SH-SY5Y (cell line): ENCODE measurements around the gene CBLB.

ENCODE experiments used
- GATA2 ChIP-seq: IDR thresholded peaks from 2 replicates; pipeline ENCODE4 v1.6.1; 2011; ENCODE audit warnings: mild to moderate bottlenecking, low read depth, low read length
- GATA3 ChIP-seq: IDR thresholded peaks from 2 replicates; pipeline ENCODE4 v1.6.1; 2011; ENCODE audit warnings: low read depth, mild to moderate bottlenecking, low read length, moderate library complexity

Gene CBLB

DNA sequence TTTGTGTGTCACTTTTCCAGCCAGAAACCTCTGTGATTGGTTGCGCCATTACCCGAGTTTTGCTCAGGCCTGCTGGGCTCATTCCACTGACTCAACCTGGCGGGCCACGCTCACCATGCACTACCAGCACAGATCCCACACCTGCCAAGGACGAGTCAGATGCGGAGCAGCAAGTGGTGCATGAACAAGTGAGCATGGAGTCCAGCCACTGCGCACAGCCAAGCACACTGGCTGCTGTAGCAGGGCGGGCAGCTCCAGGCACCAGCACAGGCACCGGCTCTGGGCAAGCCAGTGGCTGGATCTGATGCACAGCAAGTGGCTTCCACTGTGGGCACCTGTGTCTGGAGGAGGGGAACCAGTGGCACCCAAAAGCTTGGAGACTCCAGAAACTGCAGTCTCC lies 110.4 kb downstream of the CBLB start:
- TF ChIP-seq GATA2 (no peak), GATA3 (no peak)

- TF ChIP-seq GATA2 (no peak), GATA3 (no peak)
These were observed 113.5 kb downstream of the CBLB start for GRCh38 chr3:105755121-105755886.

- no peak for TF ChIP-seq GATA3
- TF ChIP-seq GATA2, result peak; percentile 59
These were observed 115.9 kb downstream of the CBLB start for GRCh38 chr3:105752791-105753415.

- TF ChIP-seq GATA2 (no peak), GATA3 (no peak)
These were observed 121.1 kb downstream of the CBLB start for GRCh38 chr3:105747696-105748095.

GRCh38 chr3:105747060-105747541 lies 121.7 kb downstream of the CBLB start:
- TF ChIP-seq GATA2 (no peak), GATA3 (no peak)

GRCh38 chr3:105746231-105746996 lies 122.4 kb downstream of the CBLB start:
- TF ChIP-seq GATA2, result no peak

- no peak for TF ChIP-seq GATA3
- TF ChIP-seq GATA2, result no peak
These were observed 123.8 kb downstream of the CBLB start for GRCh38 chr3:105745046-105745445.

- TF ChIP-seq GATA3, result no peak
These were observed 124.6 kb downstream of the CBLB start for GRCh38 chr3:105744202-105744601.

DNA sequence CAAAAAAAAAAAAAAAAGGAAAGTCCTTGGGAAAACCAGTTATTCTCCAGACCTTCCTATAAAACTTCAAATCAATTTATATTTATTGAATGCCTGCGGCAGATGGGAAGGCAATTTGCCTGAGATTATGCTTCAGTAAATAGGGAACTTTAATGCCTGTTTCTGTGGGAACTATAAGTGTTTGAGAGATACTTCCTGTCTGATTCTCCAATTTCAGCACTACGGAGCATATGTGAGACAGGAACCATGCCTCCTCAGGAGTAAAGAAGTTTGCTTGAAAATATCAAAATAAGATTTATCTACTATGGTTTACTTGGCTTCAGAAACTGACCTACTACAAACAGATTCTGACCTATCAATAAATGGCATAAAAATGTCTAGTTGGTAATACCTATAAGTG lies 135.5 kb downstream of the CBLB start:
- no peak for TF ChIP-seq GATA3
- no peak for TF ChIP-seq GATA2

DNA sequence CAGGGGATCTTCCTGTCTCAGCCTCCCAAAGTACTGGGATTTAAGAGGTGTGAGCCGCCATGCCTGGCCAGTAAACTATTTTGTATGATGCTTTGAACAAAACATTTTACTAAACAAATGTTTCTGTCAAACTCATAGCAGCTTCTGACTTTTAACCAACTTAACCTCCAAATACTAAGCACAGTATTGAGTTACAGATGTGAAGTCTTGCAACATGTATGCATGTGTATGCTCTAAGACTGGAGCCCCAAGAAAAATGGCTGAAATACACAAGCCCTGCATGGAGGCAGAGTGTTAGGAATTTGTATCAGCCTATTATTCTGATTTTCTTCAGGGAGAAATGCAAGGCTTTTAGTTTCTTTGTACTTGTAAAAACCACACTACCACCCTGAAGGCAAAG lies 137.1 kb downstream of the CBLB start:
- TF ChIP-seq GATA3, result no peak
- TF ChIP-seq GATA2, result no peak

GRCh38 chr3:105730801-105731354 lies 137.9 kb downstream of the CBLB start:
- no peak for TF ChIP-seq GATA2
- TF ChIP-seq GATA3, result no peak

GRCh38 chr3:105729667-105730066 lies 139.1 kb downstream of the CBLB start:
- TF ChIP-seq GATA3 (no peak), GATA2 (no peak)

DNA sequence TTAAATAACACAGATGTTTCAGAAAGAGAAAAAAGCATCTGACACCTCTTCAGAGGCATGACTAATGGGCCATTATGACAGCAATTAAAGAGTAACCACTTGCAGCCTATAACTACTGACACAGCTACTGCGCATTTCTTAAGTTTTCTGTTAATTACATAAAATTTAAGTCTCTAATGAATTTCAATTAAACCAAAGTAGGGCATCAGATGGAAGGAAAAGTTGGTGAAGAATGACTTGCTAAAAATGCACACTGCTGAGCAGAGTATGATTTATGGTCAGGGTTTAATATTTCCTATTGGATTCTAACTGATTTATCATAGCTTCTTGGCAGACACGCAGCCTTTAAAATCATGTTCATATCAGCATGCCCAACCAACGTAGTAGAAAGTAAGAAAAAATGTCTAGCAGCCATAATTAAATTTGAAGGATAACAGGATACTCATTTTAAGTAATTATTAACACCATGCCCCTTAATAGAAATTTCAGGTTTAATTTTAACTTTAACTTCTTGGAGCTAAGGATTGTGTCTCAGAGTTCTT lies 140.0 kb downstream of the CBLB start:
- TF ChIP-seq GATA3 (no peak), GATA2 (no peak)

DNA sequence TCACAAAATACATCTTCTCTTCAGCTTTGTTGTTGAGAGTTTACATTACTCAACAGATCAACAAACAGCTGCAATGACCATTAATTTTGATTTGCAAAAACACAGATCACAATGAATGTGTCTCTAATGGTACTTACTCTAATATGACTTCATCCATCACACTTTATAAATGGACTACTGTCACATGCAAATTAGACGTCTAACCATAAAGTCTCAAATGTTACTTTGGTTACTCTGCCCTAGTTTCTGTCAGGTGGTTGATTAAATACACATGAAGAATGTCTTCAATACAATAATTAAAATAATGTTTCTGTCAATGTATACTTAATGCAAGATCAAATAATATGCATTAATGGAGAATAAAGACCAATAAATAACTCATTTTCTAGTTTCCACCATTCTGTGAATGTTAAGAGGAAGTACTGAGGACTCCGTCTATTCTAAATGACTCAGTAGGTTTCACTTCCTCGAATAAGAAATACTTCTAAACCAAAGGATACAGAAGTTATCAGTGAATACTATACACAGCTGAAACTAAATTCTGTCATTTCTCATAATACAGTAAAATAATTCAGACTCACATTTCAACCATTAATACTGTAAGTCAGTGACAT lies 145.8 kb downstream of the CBLB start:
- TF ChIP-seq GATA3 (no peak), GATA2 (no peak)

GRCh38 chr3:105719791-105720190 lies 149.0 kb downstream of the CBLB start:
- no peak for TF ChIP-seq GATA2
- TF ChIP-seq GATA3, result no peak
